Upper lobe of left lung (tissue), 6 donors: ENCODE data around the gene DSTYK. TPM values are rescaled to one million over a fixed set of nuclear protein-coding genes. Genes with fewer than 3 reads are reported as not detected.

Experiments used
- ATAC-seq, 2 donors: fragments of 200-7000 bp; cut with Tn5 transposase; one replicate each; pipeline ENCODE4 v1.9.1; 2022; ENCODE audit warnings: mild to moderate bottlenecking in 2 of 2, moderate library complexity in 2 of 2; ENCODE audit not compliant: low FRiP score in 2 of 2
- DNase-seq, 2 donors: peaks; one replicate each; pipeline ENCODE4 v3.0.0-alpha.2; 2019 to 2020
- H3K27ac ChIP-seq, 4 donors: fragments of 200-600 bp; sonication (generic); one replicate each; pipeline ENCODE4 v1.5.1; 2016 to 2019
- H3K27me3 ChIP-seq, 4 donors: fragments of 200-600 bp; sonication (generic); one replicate each; pipeline ENCODE4 v1.5.1; 2017 to 2019
- H3K36me3 ChIP-seq, 4 donors: fragments of 200-600 bp; sonication (generic); one replicate each; pipeline ENCODE4 v1.5.1; 2016 to 2019
- H3K4me1 ChIP-seq, 4 donors: fragments of 200-600 bp; sonication (generic); one replicate each; pipeline ENCODE4 v1.5.1; 2018 to 2019
- H3K4me3 ChIP-seq, 4 donors: fragments of 200-600 bp; sonication (generic); one replicate each; pipeline ENCODE4 v1.5.1; 2017 to 2019; ENCODE audit warnings: mild to moderate bottlenecking in 2 of 4, moderate library complexity in 1 of 4
- H3K9me3 ChIP-seq, 4 donors: fragments of 200-600 bp; sonication (generic); one replicate each; pipeline ENCODE4 v1.5.1; 2018 to 2019
- EP300 ChIP-seq, 4 donors: sonication (generic); formaldehyde crosslinking; IDR thresholded peaks; one replicate each; pipeline ENCODE4 v1.5.1; 2017; ENCODE audit warnings: antibody characterized with exemption in 4 of 4, control low read depth in 2 of 4
- POLR2A ChIP-seq, 4 donors: fragments of 450-650 bp; IDR thresholded peaks; one replicate each; pipeline ENCODE4 v1.5.1; 2016 to 2017; ENCODE audit warnings: antibody characterized with exemption in 4 of 4, mild to moderate bottlenecking in 2 of 4
- POLR2AphosphoS5 ChIP-seq, 2 donors: sonication (generic); formaldehyde crosslinking; IDR thresholded peaks; one replicate each; pipeline ENCODE4 v1.5.1; 2017; ENCODE audit warnings: antibody characterized with exemption in 2 of 2
- WGBS, 2 donors: methylation state at CpG; one replicate each; pipeline ENCODE4 v1.1.5; 2017 to 2018; 5-methylcytosine and 5-hydroxymethylcytosine counted together
- total RNA-seq, 6 donors: library from RNA; depleted of rRNA in 4 of 6; stranded (reverse); fragments of >200 nt in 4 of 6; gene quantifications; one replicate each; pipeline versions ENCODE4 v1.1.0 to v1.2.1, GENCODE V29; 2016 to 2021
- TF ChIP-seq, protein P1 (sequence below), 6 experiments: fragments of 450-650 bp in 4 of 6; fragments of 200-600 bp in 2 of 6; sonication (generic) in 2 of 6; IDR thresholded peaks; one replicate each; pipeline ENCODE4 v1.5.1; 2016 to 2019; ENCODE audit warnings: antibody characterized with exemption in 6 of 6
- donor health status: DM: no; HTN: no; CAD: no; lungs with moderate emphysema.
- donor health status: DM: no; HTN: yes; CAD: no; lungs with severe emphysema.

DSTYK gene
- total RNA-seq, 6 donors from 2014 or later, result 8.4 to 15.7 (median 10.6) TPM

DNA sequence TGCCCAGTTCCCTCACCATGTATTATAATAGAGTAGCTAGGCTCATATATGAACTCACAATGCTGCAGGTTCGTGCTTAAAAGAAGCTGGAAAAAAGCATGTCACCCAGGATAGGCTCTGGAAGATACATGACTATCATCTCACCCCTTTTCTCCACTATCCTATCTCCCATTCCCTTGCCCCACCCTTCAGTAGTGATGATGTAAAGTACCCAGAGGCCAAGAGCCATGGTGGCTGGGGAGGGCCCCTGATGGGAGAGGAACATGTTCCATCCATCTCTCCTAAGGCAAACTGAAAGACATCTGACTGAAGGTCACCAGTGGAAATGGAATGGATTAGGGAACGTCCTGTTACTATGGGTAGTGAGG lies 69.4 kb downstream of the DSTYK start:
- Histone ChIP-seq H3K36me3 (peaks cover 0 to 12% (median 6%) of the 10 kb centered on the region in 4 donors), H3K9me3 (no peaks in the 10 kb centered on the region), H3K27ac (peak overlapping the region in 1 of 4 donors; percentile 21), H3K27me3 (no peaks in the 10 kb centered on the region), H3K4me3 (no peak overlapping the region), H3K4me1 (peaks cover 4 to 13% (median 10%) of the 10 kb centered on the region in 4 donors)
- WGBS, 2 donors, result 53 to 57% methylated on average over 2 of the region's 2 CpGs
- TF ChIP-seq, protein P1, sequence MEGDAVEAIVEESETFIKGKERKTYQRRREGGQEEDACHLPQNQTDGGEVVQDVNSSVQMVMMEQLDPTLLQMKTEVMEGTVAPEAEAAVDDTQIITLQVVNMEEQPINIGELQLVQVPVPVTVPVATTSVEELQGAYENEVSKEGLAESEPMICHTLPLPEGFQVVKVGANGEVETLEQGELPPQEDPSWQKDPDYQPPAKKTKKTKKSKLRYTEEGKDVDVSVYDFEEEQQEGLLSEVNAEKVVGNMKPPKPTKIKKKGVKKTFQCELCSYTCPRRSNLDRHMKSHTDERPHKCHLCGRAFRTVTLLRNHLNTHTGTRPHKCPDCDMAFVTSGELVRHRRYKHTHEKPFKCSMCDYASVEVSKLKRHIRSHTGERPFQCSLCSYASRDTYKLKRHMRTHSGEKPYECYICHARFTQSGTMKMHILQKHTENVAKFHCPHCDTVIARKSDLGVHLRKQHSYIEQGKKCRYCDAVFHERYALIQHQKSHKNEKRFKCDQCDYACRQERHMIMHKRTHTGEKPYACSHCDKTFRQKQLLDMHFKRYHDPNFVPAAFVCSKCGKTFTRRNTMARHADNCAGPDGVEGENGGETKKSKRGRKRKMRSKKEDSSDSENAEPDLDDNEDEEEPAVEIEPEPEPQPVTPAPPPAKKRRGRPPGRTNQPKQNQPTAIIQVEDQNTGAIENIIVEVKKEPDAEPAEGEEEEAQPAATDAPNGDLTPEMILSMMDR (IDR thresholded peaks at IDR 0.05), result no peak
- TF ChIP-seq POLR2AphosphoS5 (IDR thresholded peaks at IDR 0.05) (no peak), EP300 (IDR thresholded peaks at IDR 0.05) (no peak), POLR2A (IDR thresholded peaks at IDR 0.05) (no peak)
- ATAC-seq (peak in 1 of 2 donors; percentile 47), DNase-seq (no peak)

DNA sequence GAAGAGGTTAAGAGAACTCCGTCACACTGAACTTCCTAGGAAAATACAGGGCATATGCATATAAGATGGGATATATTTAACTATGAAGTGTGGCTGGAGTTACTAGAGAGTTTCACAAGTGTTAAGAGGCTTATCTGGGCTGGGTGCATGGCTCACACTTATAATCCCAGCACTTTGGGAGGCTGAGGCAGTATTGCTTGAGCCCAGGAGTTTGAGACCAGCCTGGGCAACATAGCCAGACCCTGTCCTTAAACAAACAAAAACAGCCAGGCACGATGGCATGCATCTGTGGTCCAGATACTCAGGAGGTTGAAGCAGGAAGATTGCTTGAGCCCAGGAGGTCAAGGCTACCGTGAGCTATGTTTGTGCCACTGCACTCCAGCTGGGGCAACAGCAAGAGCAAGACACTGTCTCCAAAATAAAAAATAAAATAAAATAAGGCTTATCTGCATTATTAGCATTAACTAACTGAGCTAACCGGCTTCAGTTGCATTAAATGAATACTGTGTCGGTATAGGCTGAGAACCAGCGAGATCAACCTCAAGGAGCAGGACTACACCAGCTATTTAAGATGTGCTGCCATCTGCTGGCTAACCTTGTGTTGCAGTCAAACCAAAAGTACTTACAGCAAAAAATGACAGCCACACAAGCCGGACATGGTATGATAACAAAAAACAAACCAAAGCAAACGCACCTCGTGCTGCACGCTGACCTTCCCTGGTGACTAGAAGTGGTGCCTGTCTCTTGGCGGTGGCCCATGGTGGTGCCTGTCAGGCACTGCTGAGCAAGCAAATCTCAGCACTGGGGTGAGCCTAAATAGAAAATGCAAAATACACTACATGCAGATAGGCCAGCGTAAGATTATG lies 70.0 kb downstream of the DSTYK start:
- Histone ChIP-seq H3K27ac (peak overlapping the region in 1 of 4 donors; percentile 21), H3K4me1 (peaks cover 4 to 13% (median 10%) of the 10 kb centered on the region in 4 donors), H3K9me3 (no peaks in the 10 kb centered on the region), H3K27me3 (no peaks in the 10 kb centered on the region), H3K4me3 (no peak overlapping the region), H3K36me3 (peaks cover 0 to 8% (median 1%) of the 10 kb centered on the region in 4 donors)
- peak; percentile 88 to 91 for ATAC-seq
- 19 to 21% methylated on average over 11 to 12 of the region's 12 CpGs for WGBS, 2 donors
- DNase-seq, result peak in 1 of 2 donors; percentile 65
- TF ChIP-seq, protein P1 (IDR thresholded peaks at IDR 0.05), result peak; percentile 66 to 82 (median 77)
- no peak for TF ChIP-seq EP300 (IDR thresholded peaks at IDR 0.05)

DNA sequence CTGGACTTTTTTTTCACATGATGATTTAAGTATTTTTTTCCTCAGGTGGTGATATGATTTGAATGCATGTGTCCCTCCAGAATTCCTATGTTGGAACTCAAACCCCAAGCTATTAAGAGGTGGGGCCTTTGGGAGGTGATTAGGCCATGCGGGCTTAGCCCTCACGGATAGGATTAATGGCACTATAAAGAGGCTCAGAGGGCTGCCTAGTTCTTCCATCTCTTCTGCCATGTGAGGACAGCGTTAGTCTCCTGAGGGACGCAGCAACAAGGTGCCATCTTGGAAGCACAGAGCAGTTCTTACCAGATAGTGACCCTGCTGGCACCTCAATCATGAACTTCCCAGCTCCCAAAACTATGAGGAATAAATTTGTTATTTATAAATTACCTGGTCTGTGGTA lies 71.4 kb downstream of the DSTYK start:
- H3K36me3 ChIP-seq, result no peaks in the 10 kb centered on the region
- no peak overlapping the region for H3K4me3 ChIP-seq
- no peaks in the 10 kb centered on the region for H3K27me3 ChIP-seq
- no peak overlapping the region for H3K27ac ChIP-seq
- H3K9me3 ChIP-seq, result no peaks in the 10 kb centered on the region
- 91 to 95% methylated on average over 4 of the region's 4 CpGs for WGBS, 2 donors
- TF ChIP-seq POLR2AphosphoS5 (IDR thresholded peaks at IDR 0.05), result no peak
- no peak for TF ChIP-seq EP300 (IDR thresholded peaks at IDR 0.05)
- TF ChIP-seq POLR2A (IDR thresholded peaks at IDR 0.05), result no peak
- TF ChIP-seq, protein P1 (IDR thresholded peaks at IDR 0.05), result no peak
- ATAC-seq (no peak), DNase-seq (no peak)
- H3K4me1 ChIP-seq, result peaks cover 4 to 13% (median 10%) of the 10 kb centered on the region in 4 donors

DNA sequence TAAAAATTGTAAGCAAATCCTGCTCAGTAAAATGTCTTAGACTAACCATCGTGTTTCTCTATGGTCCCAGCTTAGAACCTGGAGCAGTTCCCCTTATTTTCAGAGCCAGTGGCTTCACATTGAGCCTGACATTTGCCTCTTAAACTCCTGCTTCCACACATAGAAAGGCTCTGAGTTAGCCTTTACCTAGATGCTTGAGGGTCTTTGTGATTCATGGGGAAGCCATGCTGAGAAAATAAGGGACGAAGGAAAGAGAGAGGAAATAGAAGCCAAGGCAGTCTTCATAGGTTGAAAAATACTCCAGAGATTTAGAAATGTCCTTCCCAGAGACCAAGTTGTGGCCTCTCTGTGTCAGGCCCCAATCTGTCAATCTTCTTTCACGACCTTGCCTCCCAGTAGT lies 73.6 kb downstream of the DSTYK start:
- DNase-seq (no peak), ATAC-seq (no peak)
- no peak overlapping the region for H3K4me3 ChIP-seq
- H3K27me3 ChIP-seq, result no peaks in the 10 kb centered on the region
- H3K4me1 ChIP-seq, result peaks cover 4 to 10% (median 8%) of the 10 kb centered on the region in 4 donors
- 73 to 75% methylated on average over 3 of the region's 3 CpGs for WGBS, 2 donors
- H3K27ac ChIP-seq, result no peak overlapping the region
- TF ChIP-seq, protein P1 (IDR thresholded peaks at IDR 0.05), result no peak
- TF ChIP-seq POLR2AphosphoS5 (IDR thresholded peaks at IDR 0.05) (no peak), POLR2A (IDR thresholded peaks at IDR 0.05) (no peak), EP300 (IDR thresholded peaks at IDR 0.05) (no peak)
- no peaks in the 10 kb centered on the region for H3K9me3 ChIP-seq
- no peaks in the 10 kb centered on the region for H3K36me3 ChIP-seq
